ENCODE data around the gene TEX51. TPM values are rescaled to one million over a fixed set of nuclear protein-coding genes. Genes with fewer than 3 reads are reported as not detected.

TEX51 gene
- polyA plus RNA-seq, 1 of the 3 experiments (the other 2 are of a cell fraction), result not detected

DNA sequence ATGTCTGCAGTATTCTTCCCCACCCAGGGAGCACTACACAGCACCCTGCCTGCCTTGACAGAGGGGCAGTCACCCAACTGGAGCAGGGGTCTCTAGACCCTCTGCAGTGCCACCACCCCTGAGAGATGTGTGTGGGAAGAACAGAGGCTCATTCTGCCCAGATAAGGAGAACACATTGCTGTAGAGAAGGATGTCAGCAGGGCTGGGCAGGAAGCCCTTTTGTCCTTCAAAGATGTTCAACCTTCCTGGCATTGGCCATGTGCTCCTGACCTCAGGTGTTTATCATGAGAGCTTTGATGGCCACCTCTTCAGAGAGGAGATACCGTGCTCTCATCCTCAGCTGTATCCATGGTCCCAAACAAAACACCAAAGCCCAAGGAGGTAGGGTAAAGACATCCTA, 4.6 kb upstream of the TEX51 start:
- H3K4me3 ChIP-seq (ENCODE audit: low read depth in 2 of 2, low read length in 1 of 2), result no peak overlapping the region
- no peaks in the 10 kb centered on the region for H3K79me2 ChIP-seq (ENCODE audit: insufficient read depth)
- H3K27ac ChIP-seq (ENCODE audit: low read depth in 2 of 2, low read length in 1 of 2), result no peak overlapping the region
- H2AFZ ChIP-seq (ENCODE audit: low read depth), result no peak overlapping the region
- no peaks in the 10 kb centered on the region for H3K27me3 ChIP-seq (ENCODE audit: insufficient read depth)
- WGBS (ENCODE audit: low lambda C conversion rate), result 0% methylated on average over 1 of the region's 1 CpG
- H3K9me3 ChIP-seq, result no peaks in the 10 kb centered on the region
- TF ChIP-seq POLR2AphosphoS5 (IDR thresholded peaks at IDR 0.05; ENCODE audit: low read depth, low read length), result no peak
- no peak for TF ChIP-seq TEAD4 (IDR thresholded peaks at IDR 0.05; ENCODE audit: borderline replicate concordance, insufficient read depth)
- TF ChIP-seq FOXJ3 (CRISPR knock-in tag; IDR thresholded peaks at IDR 0.05), result no peak
- TF ChIP-seq FOXM1 (IDR thresholded peaks at IDR 0.05; ENCODE audit: low read depth), result no peak
- TF ChIP-seq NFIC (IDR thresholded peaks at IDR 0.05; ENCODE audit: borderline replicate concordance), result no peak
- TF ChIP-seq PBX3 (IDR thresholded peaks at IDR 0.05), result no peak
- TF ChIP-seq MEF2A (IDR thresholded peaks at IDR 0.05; ENCODE audit: borderline replicate concordance, low read depth), result no peak
- TF ChIP-seq EZH2phosphoT487 (IDR thresholded peaks at IDR 0.05; ENCODE audit: borderline replicate concordance, low read depth), result no peak
- TF ChIP-seq, protein P1, sequence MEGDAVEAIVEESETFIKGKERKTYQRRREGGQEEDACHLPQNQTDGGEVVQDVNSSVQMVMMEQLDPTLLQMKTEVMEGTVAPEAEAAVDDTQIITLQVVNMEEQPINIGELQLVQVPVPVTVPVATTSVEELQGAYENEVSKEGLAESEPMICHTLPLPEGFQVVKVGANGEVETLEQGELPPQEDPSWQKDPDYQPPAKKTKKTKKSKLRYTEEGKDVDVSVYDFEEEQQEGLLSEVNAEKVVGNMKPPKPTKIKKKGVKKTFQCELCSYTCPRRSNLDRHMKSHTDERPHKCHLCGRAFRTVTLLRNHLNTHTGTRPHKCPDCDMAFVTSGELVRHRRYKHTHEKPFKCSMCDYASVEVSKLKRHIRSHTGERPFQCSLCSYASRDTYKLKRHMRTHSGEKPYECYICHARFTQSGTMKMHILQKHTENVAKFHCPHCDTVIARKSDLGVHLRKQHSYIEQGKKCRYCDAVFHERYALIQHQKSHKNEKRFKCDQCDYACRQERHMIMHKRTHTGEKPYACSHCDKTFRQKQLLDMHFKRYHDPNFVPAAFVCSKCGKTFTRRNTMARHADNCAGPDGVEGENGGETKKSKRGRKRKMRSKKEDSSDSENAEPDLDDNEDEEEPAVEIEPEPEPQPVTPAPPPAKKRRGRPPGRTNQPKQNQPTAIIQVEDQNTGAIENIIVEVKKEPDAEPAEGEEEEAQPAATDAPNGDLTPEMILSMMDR (IDR thresholded peaks at IDR 0.05), result no peak
- TF ChIP-seq FOSL2 (IDR thresholded peaks at IDR 0.05; ENCODE audit: borderline replicate concordance, low read depth), result no peak
- no peak for TF ChIP-seq RXRA (IDR thresholded peaks at IDR 0.05; ENCODE audit: borderline replicate concordance, low read depth)
- no peak for TF ChIP-seq SIN3A (IDR thresholded peaks at IDR 0.05; ENCODE audit: borderline replicate concordance, low read depth, low read length)
- TF ChIP-seq TCF12 (IDR thresholded peaks at IDR 0.05), result no peak
- no peak for TF ChIP-seq NRF1 (IDR thresholded peaks at IDR 0.05; ENCODE audit: low read depth, low read length)
- no peak for TF ChIP-seq SMC3 (IDR thresholded peaks at IDR 0.05; ENCODE audit: low read depth, low read length)
- peaks cover 0 to 11% of the 10 kb centered on the region in 2 experiments; a peak in 1 of 4 replicates for H3K4me1 ChIP-seq (ENCODE audit: control insufficient read depth in 1 of 2, insufficient read depth in 2 of 2, low read depth in 1 of 2, low read length in 1 of 2)
- ChIA-PET POLR2A (no interaction called here), CTCF (interaction anchor here (0.9 to 1.3 kb wide), 2 partner anchors 78 to 117 kb away, joined by 3 to 4 read pairs; no protein-coding TSS in a partner anchor)
- H3K9me2 ChIP-seq, result no peaks in the 10 kb centered on the region
- H3F3A ChIP-seq (replicated peaks; ENCODE audit: insufficient read depth), result no peaks in the 10 kb centered on the region
- H3K9ac ChIP-seq, result no peak overlapping the region
- H4K20me1 ChIP-seq (ENCODE audit: insufficient read depth), result no peaks in the 10 kb centered on the region
- H3K4me2 ChIP-seq, result no peak overlapping the region
- DNase-seq, result no peak
- H3K36me3 ChIP-seq (replicated peaks in 1 of 2; ENCODE audit: control insufficient read depth in 1 of 2, insufficient read depth in 2 of 2, low read length in 1 of 2), result no peaks in the 10 kb centered on the region

GRCh38 chr2:126894585-126895182, 4.0 kb upstream of the TEX51 start:
- H3K27me3 ChIP-seq (ENCODE audit: insufficient read depth), result no peaks in the 10 kb centered on the region
- no peaks in the 10 kb centered on the region for H3K79me2 ChIP-seq (ENCODE audit: insufficient read depth)
- H3K9me2 ChIP-seq, result no peaks in the 10 kb centered on the region
- H2AFZ ChIP-seq (ENCODE audit: low read depth), result no peak overlapping the region
- H4K20me1 ChIP-seq (ENCODE audit: insufficient read depth), result no peaks in the 10 kb centered on the region
- ChIA-PET POLR2A (no interaction called here), CTCF (interaction anchor here (0.9 to 1.3 kb wide), 2 partner anchors 77 to 118 kb away, joined by 3 to 4 read pairs; no protein-coding TSS in a partner anchor)
- WGBS (ENCODE audit: low lambda C conversion rate), result 38% methylated on average over 7 of the region's 9 CpGs
- no peak overlapping the region for H3K4me2 ChIP-seq
- no peak overlapping the region for H3K9ac ChIP-seq
- H3K27ac ChIP-seq (ENCODE audit: low read depth in 2 of 2, low read length in 1 of 2), result no peak overlapping the region
- no peaks in the 10 kb centered on the region for H3F3A ChIP-seq (replicated peaks; ENCODE audit: insufficient read depth)
- H3K9me3 ChIP-seq, result no peaks in the 10 kb centered on the region
- H3K4me3 ChIP-seq (ENCODE audit: low read depth in 2 of 2, low read length in 1 of 2), result no peak overlapping the region
- no peak for DNase-seq
- H3K36me3 ChIP-seq (replicated peaks in 1 of 2; ENCODE audit: control insufficient read depth in 1 of 2, insufficient read depth in 2 of 2, low read length in 1 of 2), result no peaks in the 10 kb centered on the region
- H3K4me1 ChIP-seq (ENCODE audit: control insufficient read depth in 1 of 2, insufficient read depth in 2 of 2, low read depth in 1 of 2, low read length in 1 of 2), result peaks cover 0 to 5% of the 10 kb centered on the region in 2 experiments; a peak in 1 of 4 replicates
- no peak for TF ChIP-seq JUND (IDR thresholded peaks at IDR 0.05)
- no peak for TF ChIP-seq SIN3A (IDR thresholded peaks at IDR 0.05; ENCODE audit: borderline replicate concordance, low read depth, low read length)
- TF ChIP-seq, protein P2, sequence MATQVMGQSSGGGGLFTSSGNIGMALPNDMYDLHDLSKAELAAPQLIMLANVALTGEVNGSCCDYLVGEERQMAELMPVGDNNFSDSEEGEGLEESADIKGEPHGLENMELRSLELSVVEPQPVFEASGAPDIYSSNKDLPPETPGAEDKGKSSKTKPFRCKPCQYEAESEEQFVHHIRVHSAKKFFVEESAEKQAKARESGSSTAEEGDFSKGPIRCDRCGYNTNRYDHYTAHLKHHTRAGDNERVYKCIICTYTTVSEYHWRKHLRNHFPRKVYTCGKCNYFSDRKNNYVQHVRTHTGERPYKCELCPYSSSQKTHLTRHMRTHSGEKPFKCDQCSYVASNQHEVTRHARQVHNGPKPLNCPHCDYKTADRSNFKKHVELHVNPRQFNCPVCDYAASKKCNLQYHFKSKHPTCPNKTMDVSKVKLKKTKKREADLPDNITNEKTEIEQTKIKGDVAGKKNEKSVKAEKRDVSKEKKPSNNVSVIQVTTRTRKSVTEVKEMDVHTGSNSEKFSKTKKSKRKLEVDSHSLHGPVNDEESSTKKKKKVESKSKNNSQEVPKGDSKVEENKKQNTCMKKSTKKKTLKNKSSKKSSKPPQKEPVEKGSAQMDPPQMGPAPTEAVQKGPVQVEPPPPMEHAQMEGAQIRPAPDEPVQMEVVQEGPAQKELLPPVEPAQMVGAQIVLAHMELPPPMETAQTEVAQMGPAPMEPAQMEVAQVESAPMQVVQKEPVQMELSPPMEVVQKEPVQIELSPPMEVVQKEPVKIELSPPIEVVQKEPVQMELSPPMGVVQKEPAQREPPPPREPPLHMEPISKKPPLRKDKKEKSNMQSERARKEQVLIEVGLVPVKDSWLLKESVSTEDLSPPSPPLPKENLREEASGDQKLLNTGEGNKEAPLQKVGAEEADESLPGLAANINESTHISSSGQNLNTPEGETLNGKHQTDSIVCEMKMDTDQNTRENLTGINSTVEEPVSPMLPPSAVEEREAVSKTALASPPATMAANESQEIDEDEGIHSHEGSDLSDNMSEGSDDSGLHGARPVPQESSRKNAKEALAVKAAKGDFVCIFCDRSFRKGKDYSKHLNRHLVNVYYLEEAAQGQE (IDR thresholded peaks at IDR 0.05; ENCODE audit: low read depth, low read length), result no peak
- no peak for TF ChIP-seq MXI1 (IDR thresholded peaks at IDR 0.05; ENCODE audit: low read depth, low read length)
- no peak for TF ChIP-seq TCF12 (IDR thresholded peaks at IDR 0.05)
- TF ChIP-seq USF2 (IDR thresholded peaks at IDR 0.05; ENCODE audit: borderline replicate concordance, low read depth, low read length), result no peak
- no peak for TF ChIP-seq RAD21 (IDR thresholded peaks at IDR 0.05; ENCODE audit: low read length)
- TF ChIP-seq FOSL2 (IDR thresholded peaks at IDR 0.05; ENCODE audit: borderline replicate concordance, low read depth), result no peak
- TF ChIP-seq EP300 (IDR thresholded peaks at IDR 0.05; ENCODE audit: borderline replicate concordance in 1 of 2, low read depth in 1 of 2, low read length in 1 of 2), result no peak
- no peak for TF ChIP-seq FOXJ3 (CRISPR knock-in tag; IDR thresholded peaks at IDR 0.05)

Measured in SK-N-SH (cell line).